AG09309 (cell line): ENCODE measurements around the gene DNAH6.
"Not testable (repeated sequence)": the region's sequence is repeated elsewhere in the genome, so short reads cannot be mapped to it uniquely, and the experiment has no call there.

Experiments
- DNase-seq: peaks from one replicate; pipeline ENCODE4 v3.0.0-alpha.2; 2010; ENCODE audit warnings: low read depth
- H3K4me3 ChIP-seq: 2 replicates; pipeline ENCODE4 v1.5.1; 2011; ENCODE audit warnings: mild to moderate bottlenecking, low read depth, low read length, moderate library complexity; ENCODE audit not compliant: control insufficient read depth
- TF ChIP-seq, protein P1 (sequence below): IDR thresholded peaks from 2 replicates; pipeline ENCODE4 v1.5.1; 2011; ENCODE audit warnings: mild to moderate bottlenecking, low read depth, low read length, inconsistent platforms; ENCODE audit not compliant: insufficient read depth, control insufficient read depth; ENCODE audit errors: missing control alignments

DNAH6 gene

DNA sequence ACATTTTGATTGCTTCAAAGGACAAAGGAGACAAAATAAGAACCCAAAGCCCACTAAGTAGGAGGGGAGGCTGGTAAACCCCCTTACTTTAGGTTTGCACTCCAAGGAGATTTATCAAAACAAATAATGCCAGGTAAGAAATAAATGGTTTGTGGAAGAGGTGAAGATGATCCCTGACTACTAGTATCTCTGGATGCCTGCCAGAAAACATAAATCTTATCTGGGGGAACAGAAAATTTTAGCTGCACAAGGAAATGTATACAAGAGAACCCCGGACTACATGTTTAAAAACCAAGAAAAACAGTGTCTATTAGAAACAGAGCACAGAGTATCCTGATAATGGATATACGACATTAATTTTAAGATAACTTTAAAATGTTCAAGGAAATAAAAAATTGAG, 250.5 kb downstream of the DNAH6 start:
- DNase-seq: no peak
- TF ChIP-seq, protein P1, sequence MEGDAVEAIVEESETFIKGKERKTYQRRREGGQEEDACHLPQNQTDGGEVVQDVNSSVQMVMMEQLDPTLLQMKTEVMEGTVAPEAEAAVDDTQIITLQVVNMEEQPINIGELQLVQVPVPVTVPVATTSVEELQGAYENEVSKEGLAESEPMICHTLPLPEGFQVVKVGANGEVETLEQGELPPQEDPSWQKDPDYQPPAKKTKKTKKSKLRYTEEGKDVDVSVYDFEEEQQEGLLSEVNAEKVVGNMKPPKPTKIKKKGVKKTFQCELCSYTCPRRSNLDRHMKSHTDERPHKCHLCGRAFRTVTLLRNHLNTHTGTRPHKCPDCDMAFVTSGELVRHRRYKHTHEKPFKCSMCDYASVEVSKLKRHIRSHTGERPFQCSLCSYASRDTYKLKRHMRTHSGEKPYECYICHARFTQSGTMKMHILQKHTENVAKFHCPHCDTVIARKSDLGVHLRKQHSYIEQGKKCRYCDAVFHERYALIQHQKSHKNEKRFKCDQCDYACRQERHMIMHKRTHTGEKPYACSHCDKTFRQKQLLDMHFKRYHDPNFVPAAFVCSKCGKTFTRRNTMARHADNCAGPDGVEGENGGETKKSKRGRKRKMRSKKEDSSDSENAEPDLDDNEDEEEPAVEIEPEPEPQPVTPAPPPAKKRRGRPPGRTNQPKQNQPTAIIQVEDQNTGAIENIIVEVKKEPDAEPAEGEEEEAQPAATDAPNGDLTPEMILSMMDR: no peak
- H3K4me3 ChIP-seq: no peak overlapping the region

DNA sequence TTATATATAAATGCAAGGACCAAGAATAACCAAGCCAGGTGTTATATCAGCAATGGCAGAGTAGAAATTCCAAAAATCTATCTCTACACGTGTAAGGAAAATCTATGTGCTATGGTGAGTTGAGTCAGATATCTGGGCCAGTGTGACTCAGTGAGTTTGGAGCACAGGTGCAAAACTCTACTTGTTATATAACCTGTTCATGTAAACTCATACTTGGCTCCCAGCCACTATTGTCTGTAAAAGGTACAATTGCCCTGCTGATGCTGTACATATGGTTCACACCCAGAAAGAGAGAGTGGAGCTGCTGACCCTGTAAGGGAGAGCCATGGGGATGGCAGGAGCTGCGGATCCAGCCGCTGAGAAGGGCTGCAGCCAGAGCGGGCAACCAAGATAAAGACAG, 252.5 kb downstream of the DNAH6 start:
- DNase-seq: no peak
- TF ChIP-seq, protein P1: no peak
- no peak overlapping the region for H3K4me3 ChIP-seq

DNA sequence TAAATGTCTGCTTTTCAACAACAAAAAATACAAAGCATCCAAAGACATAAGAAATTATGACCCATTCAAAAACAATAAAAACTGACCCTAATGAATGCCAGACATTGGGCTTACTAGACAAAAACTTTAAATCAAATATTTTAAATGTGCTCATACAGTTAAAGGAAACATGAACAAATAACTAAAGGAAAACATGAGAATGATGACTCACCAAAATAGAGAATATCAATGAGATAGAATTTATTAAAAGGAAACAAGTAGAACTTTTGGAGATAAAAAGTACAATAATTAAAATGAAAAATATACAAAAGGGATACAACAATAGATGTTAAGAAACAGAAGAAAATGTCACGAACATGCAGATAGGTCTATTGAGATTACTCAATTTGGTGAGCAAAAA, 254.0 kb downstream of the DNAH6 start:
- TF ChIP-seq, protein P1: no peak
- DNase-seq: no peak
- no peak overlapping the region for H3K4me3 ChIP-seq

DNA sequence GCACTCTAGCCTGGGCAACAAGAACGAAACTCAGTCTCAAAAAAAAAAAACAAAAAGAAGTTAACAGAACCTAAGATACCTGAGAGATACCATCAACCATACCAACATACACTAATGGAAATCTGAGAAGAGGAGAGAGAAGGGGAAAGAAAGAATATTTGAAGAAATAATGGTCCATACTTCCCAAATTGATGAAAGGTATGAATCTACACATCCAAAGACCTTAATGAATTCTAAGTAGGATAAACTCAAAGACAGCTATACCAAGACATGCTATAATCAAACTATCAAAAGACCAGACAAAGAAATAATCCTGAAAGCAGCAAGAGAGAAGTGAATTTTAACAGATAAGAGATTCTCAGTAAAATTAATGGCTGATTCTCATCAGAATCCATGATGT, 255.0 kb downstream of the DNAH6 start:
- TF ChIP-seq, protein P1: no peak
- no peak overlapping the region for H3K4me3 ChIP-seq
- DNase-seq: no peak

DNA sequence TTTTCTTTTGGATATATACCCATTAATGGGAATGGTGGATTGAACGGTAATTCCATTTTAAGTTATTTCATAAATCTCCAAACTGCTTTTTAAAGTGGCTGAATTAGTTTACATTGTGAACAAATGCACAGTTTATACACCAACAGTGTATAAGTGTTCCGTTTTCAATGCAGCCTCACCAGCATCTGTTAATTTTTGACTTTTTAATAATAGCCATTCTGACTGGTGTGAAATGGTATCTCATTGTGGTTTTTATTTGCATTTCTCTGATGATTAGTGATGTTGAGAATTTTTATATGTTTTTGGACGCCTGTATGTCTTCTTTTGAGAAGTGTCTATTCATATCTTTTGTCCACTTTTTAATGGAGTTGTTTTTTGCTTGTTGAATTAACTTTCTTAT, 257.3 kb downstream of the DNAH6 start:
- not testable (repeated sequence) for H3K4me3 ChIP-seq, DNase-seq

DNA sequence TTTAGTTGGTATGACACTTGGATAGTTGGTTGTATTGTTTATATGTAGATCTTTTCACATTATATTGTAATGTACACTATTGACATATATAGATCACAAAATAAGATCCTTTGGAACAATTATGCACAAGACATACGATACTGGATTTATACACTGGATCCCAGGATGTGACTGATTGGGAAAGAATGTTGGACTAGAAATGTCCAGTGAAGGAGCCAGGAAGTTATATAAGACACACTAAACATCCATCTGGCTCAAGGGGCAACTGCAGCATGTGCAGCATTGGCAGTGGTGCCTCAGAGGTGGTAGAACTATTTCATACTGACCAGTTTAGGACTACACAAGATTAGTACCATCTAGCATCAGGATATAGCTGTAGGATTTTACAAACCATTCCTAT, 259.7 kb downstream of the DNAH6 start:
- DNase-seq: no peak
- H3K4me3 ChIP-seq: no peak overlapping the region
- TF ChIP-seq, protein P1: no peak

DNA sequence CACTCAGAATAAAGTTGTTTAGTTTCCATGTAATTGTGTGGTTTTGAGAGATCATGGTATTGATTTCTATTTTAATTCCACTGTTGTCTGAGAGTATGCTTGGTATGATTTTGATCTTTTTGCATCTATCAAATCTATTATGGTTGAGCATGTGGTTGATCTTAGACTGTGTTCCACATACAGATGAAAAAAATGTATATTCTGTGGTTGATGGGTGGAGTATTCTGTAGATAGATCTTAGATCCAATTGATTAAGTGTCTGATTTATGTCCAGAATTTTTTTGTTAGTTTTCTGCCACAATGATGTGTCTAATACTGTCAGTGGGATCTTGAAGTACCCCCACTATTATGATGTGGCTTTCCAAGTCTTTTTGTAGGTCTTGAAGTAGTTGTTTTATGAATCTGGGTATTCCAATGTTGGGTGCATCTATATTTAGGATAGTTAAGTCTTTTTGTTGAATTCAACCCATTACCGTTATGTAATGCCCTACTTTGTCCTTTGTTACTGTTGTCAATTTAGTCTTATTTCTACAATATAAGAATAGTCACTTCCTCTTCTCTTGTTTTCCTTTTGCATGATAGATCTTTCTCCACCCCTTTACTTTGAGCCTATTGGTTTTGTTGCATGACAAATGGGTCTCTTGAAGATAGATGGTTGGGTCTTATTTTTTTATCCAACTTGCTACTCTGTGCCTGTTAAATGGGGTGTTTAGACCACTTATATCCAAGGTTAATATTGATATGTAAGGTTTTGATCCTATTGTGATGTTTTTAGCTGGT, 262.8 kb downstream of the DNAH6 start:
- TF ChIP-seq, protein P1: no peak
- H3K4me3 ChIP-seq: no peak overlapping the region
- no peak for DNase-seq
